Skeletal muscle tissue (tissue), 4 donors: ENCODE results near the gene KLHL29. TPM values are rescaled to one million over a fixed set of nuclear protein-coding genes. Genes with fewer than 3 reads are reported as not detected.

Experiments used
- H3K27ac ChIP-seq: one replicate; pipeline ENCODE4 v1.7.0; 2013; ENCODE audit warnings: mild to moderate bottlenecking, low read depth, low read length, inconsistent platforms
- H3K27me3 ChIP-seq, 3 donors: one replicate each; pipeline ENCODE4 v1.7.0; 2013; ENCODE audit warnings: low read length in 3 of 3; ENCODE audit not compliant: control insufficient read depth in 3 of 3, insufficient read depth in 3 of 3
- H3K36me3 ChIP-seq, 3 donors: one replicate each; pipeline ENCODE4 v1.7.0; 2013; ENCODE audit warnings: low read length in 3 of 3; ENCODE audit not compliant: control insufficient read depth in 3 of 3, insufficient read depth in 3 of 3
- H3K4me1 ChIP-seq, 3 donors: one replicate each; pipeline ENCODE4 v1.7.0; 2013; ENCODE audit warnings: low read length in 3 of 3, mild to moderate bottlenecking in 3 of 3; ENCODE audit not compliant: control insufficient read depth in 3 of 3, insufficient read depth in 3 of 3
- H3K4me3 ChIP-seq, 3 donors: one replicate each; pipeline ENCODE4 v1.7.0; 2013; ENCODE audit warnings: low read length in 3 of 3
- H3K9ac ChIP-seq, 3 donors: one replicate each; pipeline ENCODE4 v1.7.0; 2013; ENCODE audit warnings: low read length in 3 of 3, mild to moderate bottlenecking in 3 of 3, moderate library complexity in 2 of 3, low read depth in 1 of 3
- H3K9me3 ChIP-seq, 3 donors: one replicate each; pipeline ENCODE4 v1.7.0; 2013; ENCODE audit warnings: low read length in 3 of 3; ENCODE audit not compliant: control insufficient read depth in 3 of 3
- total RNA-seq: library from RNA; depleted of rRNA; stranded (reverse); fragments of >200 nt; gene quantifications from one replicate; pipeline ENCODE4 v1.2.3, GENCODE V29; 2014
- donor health status: Osteomylitis.

KLHL29 gene
- total RNA-seq, 1 donor from 2014 or later = 3.7 TPM

DNA sequence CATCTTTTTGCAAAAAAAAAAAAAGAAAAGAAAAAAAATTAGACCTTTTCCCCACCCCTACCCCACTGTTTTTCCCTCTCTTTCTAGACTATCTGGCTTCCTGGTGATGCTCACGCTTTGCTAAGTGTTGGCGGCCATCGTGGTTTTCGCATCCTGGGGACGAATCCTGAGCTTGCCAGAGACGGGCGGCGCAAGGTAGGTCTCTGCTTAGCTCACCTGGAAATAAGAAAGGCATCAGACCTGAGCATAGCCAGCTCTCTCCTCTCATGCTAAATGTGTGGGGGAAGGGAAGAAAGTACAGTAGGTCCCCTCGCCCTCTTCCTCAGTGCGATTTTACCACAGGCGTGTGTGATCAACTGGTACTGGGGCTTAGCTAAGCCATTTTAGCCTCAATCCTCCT lies 90.5 kb downstream of the KLHL29 start:
- Histone ChIP-seq H3K27ac (no peak overlapping the region), H3K9ac (no peak overlapping the region), H3K9me3 (no peaks in the 10 kb centered on the region), H3K4me1 (no peaks in the 10 kb centered on the region), H3K4me3 (no peak overlapping the region), H3K36me3 (no peaks in the 10 kb centered on the region), H3K27me3 (peaks cover 0 to 2% (median 0%) of the 10 kb centered on the region in 3 donors)

DNA sequence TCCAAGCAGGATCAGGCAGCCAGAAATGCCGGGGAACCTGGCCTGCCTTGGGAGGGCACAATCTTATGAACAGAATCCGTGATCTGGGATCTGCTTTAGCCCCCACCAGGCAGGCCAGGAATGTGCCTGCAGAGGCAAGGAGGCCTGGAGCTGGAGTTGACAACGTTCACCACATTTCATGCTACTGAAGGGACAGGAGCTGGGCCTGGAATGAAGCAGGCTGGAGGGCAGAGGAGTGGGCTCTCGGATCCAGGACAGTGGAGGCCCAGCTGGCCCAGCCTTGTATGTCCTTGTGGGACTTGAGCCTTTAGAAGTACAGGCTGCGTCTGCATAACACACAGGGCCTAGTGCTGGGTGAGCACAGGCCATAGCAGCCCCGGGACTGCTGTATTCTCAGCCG lies 91.8 kb downstream of the KLHL29 start:
- H3K9me3 ChIP-seq = no peaks in the 10 kb centered on the region
- H3K36me3 ChIP-seq = no peaks in the 10 kb centered on the region
- peaks cover 0 to 2% (median 0%) of the 10 kb centered on the region in 3 donors for H3K27me3 ChIP-seq
- H3K4me1 ChIP-seq = peaks cover 0 to 3% (median 0%) of the 10 kb centered on the region in 3 donors
- no peak overlapping the region for H3K4me3 ChIP-seq
- no peak overlapping the region for H3K27ac ChIP-seq
- H3K9ac ChIP-seq = no peak overlapping the region

DNA sequence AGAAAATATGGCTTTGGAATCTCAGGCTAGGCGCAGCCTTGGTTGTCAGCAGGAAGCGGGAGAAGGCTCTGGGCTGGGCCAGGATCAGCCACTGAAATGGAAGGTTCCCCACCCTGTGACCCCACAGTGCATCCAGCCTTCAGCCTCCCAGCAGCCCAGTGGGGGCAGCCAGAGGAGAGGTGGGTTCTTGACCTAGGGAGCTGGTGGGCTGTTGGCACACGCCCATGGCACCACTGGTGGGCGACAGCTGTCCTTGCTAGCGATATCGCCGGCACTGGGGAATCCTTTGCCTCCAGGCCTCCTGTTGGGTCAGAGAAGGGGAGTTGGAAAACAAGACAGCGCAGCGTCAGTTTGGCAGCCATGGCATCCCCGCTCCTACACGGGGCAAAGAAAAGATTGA lies 92.4 kb downstream of the KLHL29 start:
- H3K27ac ChIP-seq = no peak overlapping the region
- no peak overlapping the region for H3K9ac ChIP-seq
- H3K27me3 ChIP-seq = peaks cover 0 to 2% (median 0%) of the 10 kb centered on the region in 3 donors
- H3K9me3 ChIP-seq = no peaks in the 10 kb centered on the region
- peaks cover 0 to 3% (median 0%) of the 10 kb centered on the region in 3 donors for H3K4me1 ChIP-seq
- no peak overlapping the region for H3K4me3 ChIP-seq
- H3K36me3 ChIP-seq = no peaks in the 10 kb centered on the region

DNA sequence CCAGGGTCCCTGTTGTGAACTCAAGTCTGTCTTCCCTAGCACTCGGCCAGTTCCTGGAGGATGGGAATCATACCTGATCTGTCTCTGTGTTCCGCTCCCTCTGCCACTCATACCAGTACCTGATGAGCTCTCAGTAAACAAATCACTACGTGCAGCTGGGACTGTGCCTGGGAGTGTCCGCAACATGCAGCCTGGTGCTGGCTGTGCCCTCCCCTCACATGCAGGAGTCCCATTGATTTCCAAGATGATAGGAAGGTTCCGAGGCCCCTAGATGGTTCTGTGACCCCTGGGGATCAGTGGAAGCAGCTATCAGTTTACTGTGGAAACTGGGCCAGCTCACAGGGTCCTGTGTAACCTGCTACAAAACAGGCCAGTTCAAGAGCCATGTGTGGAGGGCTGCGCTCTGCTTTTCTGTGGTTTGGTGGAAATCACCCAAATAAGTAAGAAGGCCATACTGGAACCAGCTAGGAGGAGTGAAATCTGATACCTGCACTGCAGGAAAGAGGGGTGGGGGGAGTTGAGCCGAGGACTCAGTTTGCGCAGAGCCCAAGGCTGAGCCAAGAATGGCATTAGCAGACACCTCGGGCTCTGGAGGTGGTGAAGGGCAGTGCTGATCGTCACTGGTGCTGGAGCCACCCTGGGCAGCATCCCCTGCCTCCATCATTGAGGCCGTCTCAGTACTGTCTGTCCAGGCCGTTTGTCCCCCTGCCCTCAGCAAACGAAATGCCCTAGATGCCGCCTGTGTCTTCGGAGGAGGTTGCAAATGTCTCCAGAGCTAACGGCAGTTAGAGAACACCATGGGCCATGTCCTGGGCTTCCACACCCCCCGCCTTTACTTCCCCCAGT lies 93.3 kb downstream of the KLHL29 start:
- Histone ChIP-seq H3K36me3 (no peaks in the 10 kb centered on the region), H3K27ac (no peak overlapping the region), H3K4me3 (no peak overlapping the region), H3K4me1 (peaks cover 0 to 3% (median 0%) of the 10 kb centered on the region in 3 donors), H3K27me3 (peaks cover 0 to 2% (median 0%) of the 10 kb centered on the region in 3 donors), H3K9me3 (no peaks in the 10 kb centered on the region), H3K9ac (no peak overlapping the region)

DNA sequence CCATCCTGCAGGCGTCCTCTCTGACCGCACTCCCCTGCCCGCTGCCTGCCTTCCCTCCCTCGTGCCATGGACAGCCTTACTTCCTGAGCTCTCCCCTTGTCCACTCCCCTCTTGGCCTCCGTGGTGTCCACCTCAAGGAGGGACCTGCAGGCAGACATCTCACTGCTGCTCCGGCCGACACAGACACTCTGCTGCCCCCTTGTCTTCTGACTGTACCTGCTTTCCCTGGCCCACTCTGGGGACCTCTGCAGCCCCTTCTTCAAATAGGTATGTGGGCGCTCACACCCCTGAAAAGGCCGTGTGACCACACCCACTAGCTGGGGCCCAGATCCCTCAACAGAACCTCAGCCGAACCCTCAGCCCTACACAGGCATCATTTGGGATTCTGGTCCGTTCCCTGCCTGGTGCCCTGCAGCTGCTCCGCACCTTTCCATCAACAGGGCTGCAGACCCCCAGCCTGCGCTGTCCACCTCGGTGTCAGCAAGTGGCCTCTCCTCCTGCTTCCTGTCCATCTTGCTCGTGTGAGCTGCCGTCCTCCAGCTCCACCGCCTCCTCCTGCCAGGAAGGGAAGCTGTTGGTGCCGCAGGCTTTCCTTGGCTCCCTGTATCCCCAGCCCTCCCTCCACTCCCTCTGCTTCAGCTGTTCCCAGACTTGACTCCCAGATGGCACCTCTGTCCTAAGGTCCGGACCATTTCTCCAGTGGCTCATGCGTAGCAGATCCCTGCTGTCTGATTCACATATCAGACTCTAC lies 94.1 kb downstream of the KLHL29 start:
- Histone ChIP-seq H3K27ac (no peak overlapping the region), H3K36me3 (no peaks in the 10 kb centered on the region), H3K9me3 (no peaks in the 10 kb centered on the region), H3K27me3 (peaks cover 0 to 2% (median 0%) of the 10 kb centered on the region in 3 donors), H3K4me3 (no peak overlapping the region), H3K9ac (no peak overlapping the region), H3K4me1 (peaks cover 0 to 3% (median 0%) of the 10 kb centered on the region in 3 donors)

DNA sequence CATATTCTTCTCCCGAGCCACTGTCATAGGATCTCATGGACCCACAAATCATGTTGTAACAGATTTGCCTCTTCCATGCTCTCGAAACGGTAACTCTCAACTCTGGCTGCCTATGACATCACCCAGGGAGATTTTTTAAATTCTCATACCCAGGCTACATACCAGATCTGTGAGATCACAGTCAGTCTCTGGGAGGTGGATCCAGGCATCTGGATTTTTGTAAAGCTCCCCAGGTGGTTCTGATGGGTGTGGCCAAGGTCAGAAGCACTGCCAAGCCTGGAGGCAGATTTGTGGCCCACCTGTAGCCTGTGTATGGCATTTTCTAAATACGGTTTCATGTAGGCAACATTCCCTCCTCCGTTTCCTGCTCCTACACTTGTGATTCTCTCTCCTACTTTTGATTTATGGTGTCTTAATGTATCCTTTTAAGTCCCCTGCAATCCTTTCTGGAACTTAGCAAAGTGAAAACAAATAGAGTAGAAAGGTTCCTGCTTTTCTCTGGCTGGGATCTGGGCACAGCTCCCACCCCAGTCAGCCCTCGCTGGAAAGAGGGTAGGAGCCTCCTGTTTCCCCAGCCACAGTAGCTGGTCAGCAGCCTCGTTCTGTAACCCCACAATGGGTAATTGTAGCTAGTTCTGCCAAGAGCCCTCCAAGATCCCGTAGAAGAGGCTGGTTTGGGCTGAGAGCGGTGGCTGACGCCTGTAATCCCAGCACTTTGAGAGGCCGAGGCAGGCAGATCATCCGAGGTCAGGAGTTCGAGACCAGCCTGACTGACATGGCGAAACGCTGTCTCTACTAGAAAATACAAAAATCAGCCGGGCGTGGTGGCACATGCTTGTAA lies 96.2 kb downstream of the KLHL29 start:
- Histone ChIP-seq H3K27ac (no peak overlapping the region), H3K27me3 (peaks cover 0 to 2% (median 0%) of the 10 kb centered on the region in 3 donors), H3K9ac (no peak overlapping the region), H3K36me3 (no peaks in the 10 kb centered on the region), H3K4me1 (peaks cover 0 to 6% (median 3%) of the 10 kb centered on the region in 3 donors), H3K4me3 (no peak overlapping the region), H3K9me3 (no peaks in the 10 kb centered on the region)

DNA sequence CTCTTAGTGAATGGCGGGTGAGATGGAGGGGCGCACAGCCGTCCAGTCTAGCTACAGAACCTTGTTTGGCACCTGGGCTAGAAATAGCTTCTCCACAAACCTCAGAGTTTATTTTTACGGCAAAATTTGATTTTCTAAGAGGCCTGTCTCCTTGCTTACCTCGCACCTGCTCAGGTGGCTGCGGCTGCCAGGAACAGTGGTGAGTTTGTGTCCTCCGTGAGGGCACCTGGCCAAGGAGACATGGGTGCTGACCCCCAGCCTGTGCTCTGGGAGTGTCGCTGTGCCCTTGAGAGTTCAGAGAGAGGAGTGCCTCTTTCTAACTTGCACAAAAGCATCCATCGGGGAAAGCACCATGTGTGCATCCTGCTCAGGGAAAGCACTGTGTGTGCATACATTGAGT lies 97.2 kb downstream of the KLHL29 start:
- Histone ChIP-seq H3K9ac (no peak overlapping the region), H3K27me3 (peaks cover 0 to 2% (median 0%) of the 10 kb centered on the region in 3 donors), H3K27ac (no peak overlapping the region), H3K36me3 (no peaks in the 10 kb centered on the region), H3K4me3 (no peak overlapping the region), H3K4me1 (peaks cover 6 to 11% (median 6%) of the 10 kb centered on the region in 3 donors), H3K9me3 (no peaks in the 10 kb centered on the region)

DNA sequence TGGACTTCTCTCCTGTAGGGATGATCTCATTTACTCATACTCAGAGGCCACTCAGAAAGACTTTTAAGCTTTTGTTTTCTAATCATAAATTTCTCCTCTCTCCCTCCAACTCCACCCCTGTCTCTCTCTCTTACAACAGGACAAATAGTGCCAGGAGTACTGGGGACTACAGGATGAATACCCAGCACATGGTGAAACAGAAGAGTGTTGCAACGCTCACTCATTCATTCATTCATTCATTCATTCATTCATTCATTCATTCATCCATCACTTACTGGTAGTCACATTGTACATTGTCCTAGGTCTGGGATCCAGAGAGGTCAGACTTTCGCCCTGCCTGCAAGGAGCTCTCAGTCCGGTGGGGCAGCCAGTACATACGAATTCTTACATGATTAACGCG lies 97.6 kb downstream of the KLHL29 start:
- H3K36me3 ChIP-seq = no peaks in the 10 kb centered on the region
- H3K4me1 ChIP-seq = peaks cover 7 to 14% (median 8%) of the 10 kb centered on the region in 3 donors
- H3K4me3 ChIP-seq = no peak overlapping the region
- H3K27me3 ChIP-seq = peaks cover 0 to 2% (median 0%) of the 10 kb centered on the region in 3 donors
- no peak overlapping the region for H3K27ac ChIP-seq
- H3K9ac ChIP-seq = no peak overlapping the region
- no peaks in the 10 kb centered on the region for H3K9me3 ChIP-seq

DNA sequence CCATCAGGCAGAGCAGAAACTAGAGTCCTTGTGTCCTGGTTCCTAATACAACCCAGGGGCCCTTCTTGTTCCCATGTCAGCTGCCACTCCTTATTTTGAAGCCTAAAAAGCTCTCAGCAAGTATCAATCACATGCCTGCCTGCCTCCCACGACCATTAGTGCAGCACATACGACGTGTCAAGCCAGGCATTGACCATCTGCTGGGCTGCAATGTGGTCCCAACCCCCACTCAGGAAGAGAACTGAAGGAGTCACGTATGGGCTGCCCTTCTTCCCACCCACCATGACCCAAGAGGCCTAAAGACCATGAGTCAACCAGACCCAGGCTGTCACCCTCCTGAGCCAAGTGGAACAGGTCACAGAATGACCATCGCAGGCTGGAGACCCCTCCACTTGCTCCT lies 98.8 kb downstream of the KLHL29 start:
- no peaks in the 10 kb centered on the region for H3K9me3 ChIP-seq
- peaks cover 7 to 16% (median 8%) of the 10 kb centered on the region in 3 donors for H3K4me1 ChIP-seq
- peaks cover 0 to 2% (median 0%) of the 10 kb centered on the region in 3 donors for H3K27me3 ChIP-seq
- H3K4me3 ChIP-seq = no peak overlapping the region
- no peaks in the 10 kb centered on the region for H3K36me3 ChIP-seq
- H3K9ac ChIP-seq = no peak overlapping the region
- no peak overlapping the region for H3K27ac ChIP-seq
